ENCODE measurements around the gene FSTL4.

Gene FSTL4

GRCh38 chr5:133278317-133278716 is 334.0 kb downstream of the FSTL4 start:
- DNase-seq = no peak

- DNase-seq = no peak
These were observed 334.6 kb downstream of the FSTL4 start for GRCh38 chr5:133277744-133278143.

GRCh38 chr5:133276171-133276570 is 336.2 kb downstream of the FSTL4 start:
- no peak for DNase-seq

- no peak for DNase-seq
These were observed 336.7 kb downstream of the FSTL4 start for GRCh38 chr5:133275631-133276030.

GRCh38 chr5:133274597-133274935 is 337.8 kb downstream of the FSTL4 start:
- no peak for DNase-seq

GRCh38 chr5:133273661-133274596 is 338.4 kb downstream of the FSTL4 start:
- DNase-seq = no peak

- DNase-seq = no peak
These were observed 340.0 kb downstream of the FSTL4 start for GRCh38 chr5:133272345-133272744.

- DNase-seq = no peak
These were observed 340.7 kb downstream of the FSTL4 start for GRCh38 chr5:133271606-133272005.

- DNase-seq = no peak
These were observed 342.6 kb downstream of the FSTL4 start for GRCh38 chr5:133269691-133270090.

- no peak for DNase-seq
These were observed 344.7 kb downstream of the FSTL4 start for GRCh38 chr5:133267601-133268000.

- DNase-seq = no peak
These were observed 345.4 kb downstream of the FSTL4 start for GRCh38 chr5:133266966-133267365.

- DNase-seq = no peak
These were observed 345.8 kb downstream of the FSTL4 start for GRCh38 chr5:133266527-133266878.

- DNase-seq = no peak
These were observed 346.4 kb downstream of the FSTL4 start for GRCh38 chr5:133265720-133266526.

GRCh38 chr5:133265257-133265656 is 347.1 kb downstream of the FSTL4 start:
- DNase-seq = no peak

GRCh38 chr5:133262690-133263089 is 349.7 kb downstream of the FSTL4 start:
- DNase-seq = no peak

- DNase-seq = no peak
These were observed 350.3 kb downstream of the FSTL4 start for GRCh38 chr5:133261993-133262392.

GRCh38 chr5:133260715-133261114 is 351.6 kb downstream of the FSTL4 start:
- no peak for DNase-seq

GRCh38 chr5:133259199-133259997 is 352.9 kb downstream of the FSTL4 start:
- DNase-seq = no peak

GRCh38 chr5:133257977-133258376 is 354.4 kb downstream of the FSTL4 start:
- no peak for DNase-seq

GRCh38 chr5:133256276-133256675 is 356.1 kb downstream of the FSTL4 start:
- DNase-seq = no peak

- DNase-seq = no peak
These were observed 357.5 kb downstream of the FSTL4 start for GRCh38 chr5:133254803-133255202.

GRCh38 chr5:133253671-133254070 is 358.7 kb downstream of the FSTL4 start:
- DNase-seq = no peak

GRCh38 chr5:133253070-133253469 is 359.3 kb downstream of the FSTL4 start:
- no peak for DNase-seq
